HG03175 (cell line): Measurements from ENCODE around the gene SMIM21.

ENCODE experiments used
- ATAC-seq: cut with Tn5 transposase; IDR thresholded peaks from one replicate; pipeline ENCODE4 v1.9.1; 2021; ENCODE audit warnings: mild to moderate bottlenecking, moderate library complexity; ENCODE audit not compliant: unreplicated experiment

Gene SMIM21

DNA sequence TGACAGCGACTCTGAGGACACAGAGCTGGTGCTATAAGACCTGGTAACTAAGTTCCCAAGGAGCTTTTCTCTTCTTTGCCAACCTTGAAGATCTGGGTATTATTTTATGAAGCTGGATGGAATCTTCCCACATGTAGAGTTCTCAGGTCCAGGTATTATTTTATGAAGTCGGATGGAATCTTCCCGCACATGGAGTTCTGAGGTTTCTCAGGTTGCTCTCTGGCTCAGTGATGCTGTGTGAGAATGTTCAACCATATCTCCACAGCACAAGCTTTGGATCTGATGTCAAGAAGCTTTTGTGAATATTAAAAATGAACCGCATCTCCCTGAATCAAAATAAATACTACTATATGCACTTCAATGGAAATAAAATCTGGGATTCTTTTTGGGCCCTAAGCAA, at the start of gene SMIM21:
TSS of gene SMIM21 (minus strand) at position 101 of the 400 bp plus-strand sequence. CDS start 140 bp downstream, outside the sequence.
- ATAC-seq: no peak

DNA sequence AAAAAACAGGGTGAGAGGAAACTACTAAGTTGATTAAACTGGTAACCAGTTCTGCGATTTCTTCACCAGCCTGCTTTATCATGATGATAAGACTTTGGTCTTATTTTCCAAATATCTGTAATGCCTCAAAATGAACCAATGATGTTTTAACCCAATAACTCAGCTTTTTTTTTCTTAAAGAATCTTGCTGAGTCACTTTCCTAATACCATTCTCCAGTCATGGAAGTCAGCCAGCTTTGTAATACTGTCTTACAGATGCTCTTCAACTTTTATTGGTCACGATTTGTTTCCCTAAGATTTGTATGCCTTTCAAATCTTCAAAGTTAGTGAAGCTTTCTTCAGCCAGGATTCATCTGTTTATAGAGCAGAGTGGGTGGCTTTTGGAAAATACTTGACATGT, 47.7 kb upstream of the SMIM21 start:
- ATAC-seq: no peak

DNA sequence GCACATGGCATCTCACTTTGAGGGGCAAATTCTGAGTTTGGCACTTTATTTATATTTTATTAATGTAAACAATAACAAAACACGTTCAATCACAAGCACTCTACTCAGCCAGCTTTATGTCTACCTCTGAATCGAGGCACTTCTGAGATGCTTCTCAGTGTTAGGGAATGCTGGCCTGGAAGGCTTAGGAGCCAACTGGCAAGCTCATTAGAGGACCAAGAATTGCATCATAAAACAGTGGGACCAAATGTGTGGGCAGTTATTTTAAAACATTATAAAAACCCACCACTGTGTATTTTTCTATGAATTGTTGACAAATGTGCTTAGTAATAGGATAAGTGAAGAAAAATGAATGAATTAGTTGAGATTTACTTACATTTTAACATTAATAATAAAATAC, 46.8 kb upstream of the SMIM21 start:
- ATAC-seq: no peak

DNA sequence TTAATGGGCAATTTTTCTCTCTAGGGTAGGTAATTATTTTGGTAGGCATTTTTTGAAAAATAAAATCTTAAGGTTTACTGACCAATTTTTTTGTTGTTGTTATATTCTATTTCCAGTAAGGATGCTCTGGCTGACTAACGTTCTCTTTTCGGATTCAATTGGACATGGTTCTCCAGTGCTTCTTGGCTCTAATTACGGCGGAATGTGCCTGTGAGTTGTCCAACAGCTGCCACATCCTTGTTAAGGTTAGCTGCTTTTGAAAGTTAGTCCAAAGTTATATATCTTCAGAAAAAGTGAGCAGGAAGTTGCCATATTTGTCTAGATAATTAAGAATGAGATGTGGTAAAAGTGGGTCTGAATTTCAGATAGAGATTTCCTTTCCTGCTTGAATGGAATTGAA, 45.8 kb upstream of the SMIM21 start:
- ATAC-seq: no peak

DNA sequence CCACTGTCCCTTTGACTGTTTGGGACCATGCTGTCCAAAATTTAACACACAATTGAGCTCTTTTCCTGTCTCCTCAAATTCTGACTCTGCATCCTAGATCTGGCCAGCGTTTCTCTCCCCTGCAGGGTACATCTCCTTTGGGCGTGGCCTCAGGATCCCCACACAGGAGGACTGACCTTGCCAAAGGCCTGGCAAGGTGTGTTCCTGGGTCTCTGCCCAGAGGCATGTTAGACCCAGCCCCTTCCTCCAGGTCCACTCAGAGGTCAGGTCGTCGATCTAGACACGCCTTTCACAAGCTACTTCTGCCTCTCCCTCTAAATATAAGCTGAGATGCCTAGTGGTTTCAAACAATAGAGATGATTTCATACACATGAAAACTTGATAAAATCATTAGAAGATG, 45.4 kb upstream of the SMIM21 start:
- ATAC-seq: no peak

DNA sequence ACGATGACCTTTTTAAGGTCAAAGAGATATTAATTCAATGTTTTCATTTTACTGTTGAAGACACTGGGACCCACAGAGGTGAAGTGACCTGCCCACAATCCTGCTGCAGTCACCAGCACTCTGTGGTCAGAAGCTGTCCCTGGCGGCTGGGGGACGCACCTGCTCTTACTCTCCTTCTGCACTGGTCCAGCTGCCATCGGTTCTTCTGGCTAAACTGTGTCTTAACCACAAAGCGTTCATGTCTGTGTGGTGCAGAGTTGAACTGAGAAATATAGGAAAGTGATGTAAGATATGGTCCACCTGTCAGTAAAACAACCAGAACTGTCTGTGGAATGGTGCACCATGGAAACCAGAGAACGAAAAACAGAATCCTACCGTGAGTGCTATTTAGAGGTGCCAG, 44.9 kb upstream of the SMIM21 start:
- ATAC-seq: no peak

DNA sequence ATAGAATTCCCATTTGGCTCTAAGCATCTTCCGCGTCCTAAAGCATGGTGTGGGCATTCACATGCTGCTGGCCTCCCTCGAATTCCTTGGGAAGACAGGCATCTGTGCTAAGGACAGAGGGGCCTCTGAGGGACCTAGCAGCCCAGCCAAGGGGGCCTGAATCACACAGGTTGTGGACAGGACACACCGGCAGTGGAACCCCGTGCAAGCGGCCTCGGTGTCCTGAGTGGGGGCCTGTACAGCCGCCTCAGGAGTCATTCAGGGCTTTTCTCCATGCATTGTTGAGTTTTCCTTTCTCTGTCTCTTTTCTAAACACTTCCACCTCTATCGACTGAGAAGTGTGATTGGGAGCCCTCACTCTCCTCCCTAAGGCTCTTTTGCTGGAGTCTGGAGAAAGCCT, 44.3 kb upstream of the SMIM21 start:
- ATAC-seq: no peak

DNA sequence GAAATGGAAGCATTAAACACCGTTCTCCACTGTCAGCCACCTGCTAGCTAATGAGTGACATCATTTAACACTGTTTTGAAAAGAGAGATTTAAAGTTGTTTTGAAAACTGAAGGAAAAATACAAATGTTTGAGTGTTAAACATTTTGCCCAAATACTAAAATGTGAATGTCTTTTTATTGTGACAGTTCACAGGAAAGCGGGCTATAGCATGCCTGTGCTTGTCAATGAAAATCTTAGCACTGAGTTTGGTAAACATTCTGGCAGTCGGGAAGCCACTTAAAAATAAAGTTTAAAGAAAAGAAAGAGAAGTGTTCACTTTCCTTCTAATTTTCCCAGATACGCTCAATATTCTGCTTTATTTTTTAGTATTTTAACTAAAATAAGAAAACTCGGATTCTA, 40.3 kb upstream of the SMIM21 start:
- no peak for ATAC-seq

DNA sequence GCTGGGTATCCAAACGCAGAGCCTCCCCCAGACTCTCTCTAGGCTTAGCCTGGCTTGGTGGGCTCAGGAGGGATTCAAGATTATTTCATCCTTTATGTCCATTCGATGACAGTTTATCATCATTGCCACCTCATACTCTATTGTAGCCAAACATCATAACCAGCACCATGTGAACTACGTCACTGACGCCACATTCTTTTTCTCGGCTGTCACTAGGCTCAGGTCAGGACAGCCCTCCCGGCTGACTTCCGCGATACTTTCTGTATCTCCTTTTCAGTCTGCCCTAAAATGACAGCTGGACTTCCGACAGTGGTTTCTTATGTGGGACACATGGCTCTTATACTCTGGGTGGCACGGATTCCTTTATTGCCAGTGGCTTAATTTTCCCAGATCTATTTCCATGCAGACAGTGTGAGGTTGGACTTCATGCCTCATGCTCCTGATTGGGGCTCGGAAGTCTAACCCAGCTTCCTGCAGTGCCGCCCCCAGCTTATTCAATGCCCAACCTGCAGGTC, 39.8 kb upstream of the SMIM21 start:
- ATAC-seq: no peak

DNA sequence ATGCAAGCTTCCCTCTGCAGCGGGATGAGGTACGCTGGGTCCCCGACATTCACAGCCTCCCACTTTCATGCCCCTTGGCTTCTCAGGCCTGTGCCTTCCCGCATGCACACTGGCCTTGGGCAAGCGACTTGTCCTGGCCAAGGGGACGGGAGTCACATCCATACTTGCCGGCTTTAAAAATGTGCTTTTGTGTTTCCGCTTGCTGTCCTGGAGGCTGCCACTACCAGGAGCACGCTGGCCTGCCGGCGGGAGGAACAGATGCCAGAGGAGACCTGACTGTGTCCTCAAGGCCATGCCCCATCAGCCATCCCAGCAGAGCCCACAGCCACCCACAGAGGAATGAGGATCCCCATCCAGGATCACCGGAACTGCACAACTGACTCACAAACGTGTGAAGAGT, 36.9 kb upstream of the SMIM21 start:
- no peak for ATAC-seq

DNA sequence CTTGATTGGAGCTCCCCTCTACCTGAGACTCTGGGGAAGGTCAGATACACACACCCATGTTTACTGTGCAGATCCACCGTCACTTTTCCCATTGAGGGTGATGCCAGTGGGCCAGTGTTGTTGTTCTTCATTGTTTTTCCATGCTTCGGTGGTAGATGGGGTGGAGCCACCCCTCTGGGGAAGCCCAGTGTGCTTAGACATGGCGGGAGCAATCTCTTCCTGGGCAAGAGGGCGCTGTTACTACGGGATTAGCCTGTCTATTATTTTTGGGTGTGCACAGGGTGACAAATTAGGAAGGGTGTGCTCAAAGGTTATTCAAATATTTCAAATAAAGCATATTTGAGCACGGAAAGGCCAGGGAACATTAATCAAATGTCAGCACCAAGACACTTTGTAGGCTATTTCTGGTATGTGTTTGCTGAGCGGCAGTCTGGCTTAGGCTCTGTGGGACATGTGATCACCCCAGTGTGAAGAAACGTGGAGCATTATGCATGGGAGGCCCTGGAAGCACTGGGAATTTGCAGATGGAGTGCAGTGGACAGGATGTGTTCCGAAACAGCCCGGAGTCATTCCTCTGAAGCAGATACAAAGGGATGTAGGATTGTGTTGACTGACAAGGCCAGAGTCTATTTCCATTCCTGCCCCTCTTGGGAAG, 34.8 kb upstream of the SMIM21 start:
- ATAC-seq: no peak

DNA sequence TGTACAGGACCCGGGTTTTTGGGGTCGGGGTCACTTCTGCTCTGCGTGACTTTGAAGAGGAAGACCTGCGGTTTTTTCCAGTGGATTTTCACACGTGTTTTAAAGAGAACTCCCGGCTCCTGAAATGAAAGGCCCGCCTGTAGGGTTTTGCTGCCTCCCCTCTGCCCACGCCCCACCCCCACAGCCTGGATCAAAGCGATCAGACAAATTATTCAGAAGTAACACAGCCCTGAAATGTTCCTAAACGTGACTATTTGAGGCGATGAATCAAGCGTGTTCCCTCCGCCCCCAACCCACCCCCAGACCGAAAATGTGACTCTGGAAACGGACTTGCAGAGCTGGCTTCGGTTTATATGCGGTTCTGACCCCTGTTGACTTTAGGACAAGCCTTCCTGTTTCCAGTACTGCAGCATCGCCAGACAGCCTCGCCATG, 28.7 kb upstream of the SMIM21 start:
- ATAC-seq: no peak

DNA sequence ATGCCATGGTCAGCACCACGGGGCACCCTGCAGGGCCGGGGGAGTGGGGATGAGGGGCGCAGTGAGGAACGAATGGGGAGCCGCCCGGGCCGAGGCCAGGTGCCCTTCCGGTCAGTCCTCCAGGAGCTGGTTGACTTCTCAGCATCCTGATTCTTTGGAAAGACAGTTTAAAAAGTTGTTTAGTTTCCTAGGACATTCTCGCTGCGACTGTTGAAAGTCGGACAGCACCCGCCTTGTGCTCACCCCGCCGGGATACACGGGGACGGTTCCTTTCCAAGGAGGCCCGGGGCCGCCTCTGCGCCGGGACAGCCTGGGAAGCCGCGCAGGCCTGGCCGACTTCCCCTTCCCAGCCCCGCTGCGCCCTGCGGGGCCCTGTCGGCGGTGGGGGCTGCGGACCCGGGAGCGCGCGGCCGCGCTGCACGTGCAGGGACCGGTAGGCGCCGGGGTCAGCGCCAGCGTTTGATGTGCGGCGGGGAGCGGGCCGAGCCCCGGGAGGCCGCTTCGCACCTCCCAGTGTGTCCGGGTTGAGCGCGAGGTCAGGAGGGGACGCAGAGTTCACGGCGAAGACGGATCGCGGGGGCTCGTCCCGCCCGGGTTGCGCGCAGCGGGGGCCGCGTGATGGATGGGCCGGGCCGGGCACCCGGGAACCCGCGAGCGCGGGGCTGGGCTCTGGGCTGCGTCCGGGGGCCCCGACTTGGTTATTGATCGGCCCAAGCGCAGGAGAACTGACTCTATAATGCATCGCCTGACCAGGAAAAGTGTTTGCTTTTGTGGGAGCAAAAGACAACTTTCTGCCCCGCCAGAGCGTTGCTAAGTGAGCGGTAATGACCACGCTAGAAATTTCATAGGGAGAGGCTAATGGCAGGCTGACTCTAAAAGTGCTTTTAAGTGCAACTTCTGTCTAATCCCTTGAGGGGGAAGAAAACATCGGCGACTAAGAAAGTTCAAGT, 28.0 kb upstream of the SMIM21 start:
- ATAC-seq: no peak

DNA sequence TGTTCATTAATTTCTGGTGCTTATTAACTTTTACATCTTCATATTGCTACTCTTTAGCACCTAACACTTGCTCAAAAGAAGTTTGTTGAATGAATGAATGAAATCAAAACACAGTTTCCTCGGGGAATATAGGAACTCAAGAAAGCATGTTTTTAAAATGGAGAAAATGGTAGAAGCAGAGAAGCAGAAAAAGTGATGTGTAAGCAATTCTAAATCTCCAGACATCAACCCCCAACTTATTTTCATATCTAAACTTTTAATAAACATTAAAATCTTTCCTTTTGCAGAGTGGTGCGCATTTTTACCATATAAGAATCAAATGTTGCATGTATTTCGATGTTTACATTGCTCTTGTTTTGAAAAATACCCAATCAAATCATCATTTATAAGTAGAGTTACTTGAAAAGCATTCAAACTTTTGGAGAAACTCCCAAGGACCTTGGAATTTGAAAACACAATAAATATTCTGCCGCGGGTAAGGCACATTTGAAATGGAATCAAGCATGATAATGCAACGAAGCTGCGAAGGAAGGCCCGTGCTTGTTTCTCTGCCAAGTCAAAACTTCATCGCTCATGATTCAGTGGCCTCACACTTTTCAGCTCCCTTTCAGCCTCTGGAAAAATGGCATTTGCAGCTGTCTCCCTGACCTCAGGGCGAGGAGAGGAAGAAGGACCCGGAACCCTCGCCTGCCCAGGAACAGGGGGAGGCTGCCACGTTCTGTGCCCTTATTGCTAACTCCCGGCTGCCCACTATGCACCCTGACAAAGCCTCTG, 26.7 kb upstream of the SMIM21 start:
- ATAC-seq: no peak

DNA sequence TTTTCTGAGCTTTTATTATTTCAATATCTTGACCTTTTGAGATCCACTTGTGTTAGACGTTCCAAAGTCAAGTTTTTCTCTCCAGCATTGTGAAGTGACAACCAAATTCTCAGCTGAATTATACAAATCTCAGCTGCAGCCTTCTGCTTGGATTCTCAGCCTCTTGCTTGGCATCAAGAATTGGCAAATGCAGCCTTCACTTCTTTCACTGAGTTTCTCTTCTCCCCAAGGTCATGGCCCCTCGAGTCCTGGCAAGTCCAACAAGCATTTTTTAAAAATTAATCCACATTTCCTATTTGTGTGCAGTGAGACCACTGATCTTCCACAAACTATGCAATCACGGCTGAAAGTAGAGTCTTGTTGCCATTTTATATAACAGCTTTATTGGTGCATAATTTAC, 23.4 kb upstream of the SMIM21 start:
- ATAC-seq: no peak

DNA sequence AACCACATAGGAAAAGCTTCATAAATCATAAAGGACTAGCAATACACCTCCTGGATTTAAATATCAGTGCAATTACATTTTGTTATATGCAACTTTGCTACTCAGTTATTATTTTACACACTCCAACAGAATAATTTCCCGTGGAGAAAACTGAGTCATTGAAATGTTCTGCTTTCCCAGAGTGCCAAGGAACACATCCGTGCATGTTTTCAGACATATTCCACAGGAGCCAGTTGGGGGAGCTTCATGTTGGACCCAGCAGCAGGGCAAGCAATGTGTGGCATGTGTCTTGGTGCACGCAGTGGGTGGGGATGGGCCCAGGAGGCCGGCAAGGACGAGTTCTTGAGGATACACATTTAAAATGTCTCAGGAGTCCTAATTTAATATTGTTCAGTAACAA, 14.4 kb upstream of the SMIM21 start:
- no peak for ATAC-seq

DNA sequence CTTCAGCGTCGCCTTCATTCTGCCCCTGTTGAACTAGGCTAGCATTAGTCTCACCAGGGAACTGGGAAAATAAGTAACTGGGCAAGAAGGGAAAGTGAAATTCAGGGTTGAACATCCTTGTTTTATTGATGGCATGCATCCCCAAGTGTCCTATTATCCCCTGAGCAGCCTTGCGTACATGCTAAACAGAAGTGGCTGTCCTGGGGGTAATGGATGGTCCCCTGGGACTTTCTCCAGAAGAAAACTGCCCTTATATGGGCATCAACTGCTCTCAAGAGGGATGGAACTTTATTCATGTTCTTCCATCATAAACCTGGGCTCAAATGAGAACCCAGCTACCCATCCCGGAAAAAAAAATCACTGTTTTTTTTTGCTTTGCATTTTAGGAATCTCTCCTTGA, 11.8 kb upstream of the SMIM21 start:
- no peak for ATAC-seq

DNA sequence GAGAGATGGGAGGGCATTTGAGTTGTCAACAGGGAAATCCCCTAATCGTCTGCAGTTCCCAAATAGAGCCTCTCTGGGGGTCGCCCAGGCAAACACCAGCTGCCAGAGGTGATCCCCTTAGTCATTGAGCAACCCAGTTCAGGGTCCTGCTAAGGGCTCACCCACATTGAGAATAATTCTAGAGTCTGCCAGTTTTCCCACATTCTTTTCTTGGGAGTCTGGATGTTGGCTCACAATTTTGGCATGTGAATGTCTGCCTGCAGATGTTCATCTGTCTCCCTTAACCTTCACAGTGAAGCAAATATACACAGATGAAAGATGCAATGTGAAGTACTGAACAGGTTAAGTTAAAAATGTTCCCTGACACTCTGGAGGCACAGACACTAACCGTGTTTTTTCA, 11.4 kb upstream of the SMIM21 start:
- no peak for ATAC-seq

DNA sequence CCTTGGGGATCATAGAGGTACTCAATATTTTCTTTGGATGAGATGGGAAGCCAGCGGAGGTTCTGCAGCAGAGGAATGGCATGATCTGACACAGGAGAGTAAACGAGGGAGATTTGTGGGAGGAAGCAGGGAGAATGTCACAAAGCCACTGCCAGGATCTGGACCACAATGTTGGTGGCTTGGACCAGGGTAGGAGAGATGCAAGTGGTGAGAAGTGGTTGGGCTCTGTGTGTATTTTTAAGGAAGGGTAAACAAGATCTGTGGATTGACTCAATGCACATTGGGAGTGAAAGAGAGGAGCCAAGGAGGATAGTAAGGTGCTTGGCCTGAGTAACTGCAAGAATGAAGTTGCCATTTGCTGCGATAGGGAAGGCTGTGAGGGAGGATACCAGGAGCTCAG, 10.5 kb upstream of the SMIM21 start:
- no peak for ATAC-seq

DNA sequence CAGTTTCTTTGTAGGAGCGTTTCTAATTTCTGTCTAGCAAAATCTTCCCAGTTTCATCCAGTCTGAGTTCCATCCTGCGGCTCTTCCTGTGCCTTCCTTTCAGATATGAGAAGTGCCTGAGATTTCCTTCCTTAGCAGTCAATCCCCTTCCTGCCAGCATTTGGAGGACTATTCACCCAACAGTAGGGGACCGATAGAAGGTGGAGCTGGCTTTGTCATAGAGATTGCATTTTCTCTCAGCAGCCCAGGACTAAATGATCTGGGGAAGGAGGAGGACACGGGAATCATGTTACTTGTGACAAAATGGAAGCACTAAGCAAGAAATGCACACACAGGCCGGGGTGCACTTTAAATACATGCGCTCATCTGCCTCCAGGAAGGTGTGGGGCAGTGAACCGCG, 5.6 kb upstream of the SMIM21 start:
- no peak for ATAC-seq

DNA sequence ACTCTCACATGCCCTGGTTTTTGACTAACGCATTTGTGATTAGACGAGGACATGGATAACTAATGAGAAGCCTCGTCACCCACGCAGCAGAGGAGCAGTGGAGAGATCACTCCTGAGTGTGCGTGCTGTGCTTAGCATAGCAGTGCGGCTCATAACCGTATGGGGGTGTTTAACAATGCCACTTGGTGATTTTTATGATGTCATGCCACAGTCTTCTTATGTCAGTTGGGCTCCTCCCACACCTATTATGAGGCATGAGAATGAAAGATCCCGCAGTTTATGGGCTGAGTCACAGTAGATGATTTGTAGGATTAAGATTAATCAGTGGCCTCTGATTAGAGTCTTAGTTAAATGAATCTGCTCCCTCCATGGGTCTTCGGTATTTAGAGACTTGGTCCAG, 2.5 kb upstream of the SMIM21 start:
- no peak for ATAC-seq
